ENCODE results near the gene RAB11FIP4.

Gene RAB11FIP4

GRCh38 chr17:31559584-31560501 is 168.4 kb downstream of the RAB11FIP4 start:
- TF ChIP-seq CTCF (IDR thresholded peaks at IDR 0.05): no peak
- Histone ChIP-seq H3K27ac (peak overlapping the region; percentile 82), H3K4me1 (ENCODE audit: control insufficient read depth in 1 of 2, insufficient read depth in 1 of 2, low read depth in 1 of 2, low read length in 1 of 2) (peaks cover 48 to 55% of the 10 kb centered on the region in 2 experiments)

GRCh38 chr17:31560616-31561235 is 169.3 kb downstream of the RAB11FIP4 start:
- no peaks in the 10 kb centered on the region for H3K9me3 ChIP-seq

More at GRCh38 chr17:31559584-31560501, 168.4 kb downstream of the RAB11FIP4 start:
- no peaks in the 10 kb centered on the region for H3K36me3 ChIP-seq
- H3K4me3 ChIP-seq (ENCODE audit: low read depth in 1 of 2, low read length in 1 of 2): peak overlapping the region; percentile 72 to 81
- H3K9me3 ChIP-seq: no peaks in the 10 kb centered on the region
- no peaks in the 10 kb centered on the region for H3K27me3 ChIP-seq

GRCh38 chr17:31561469-31562375 is 170.2 kb downstream of the RAB11FIP4 start:
- TF ChIP-seq CTCF (IDR thresholded peaks at IDR 0.05): no peak
- no peaks in the 10 kb centered on the region for H3K9me3 ChIP-seq
- H3K4me3 ChIP-seq (ENCODE audit: low read depth in 1 of 2, low read length in 1 of 2): no peak overlapping the region
- H3K27ac ChIP-seq: peak overlapping the region; percentile 64
- H3K36me3 ChIP-seq: no peaks in the 10 kb centered on the region
- H3K27me3 ChIP-seq: no peaks in the 10 kb centered on the region
- H3K4me1 ChIP-seq (ENCODE audit: control insufficient read depth in 1 of 2, insufficient read depth in 1 of 2, low read depth in 1 of 2, low read length in 1 of 2): peaks cover 65 to 66% of the 10 kb centered on the region in 2 experiments

More at GRCh38 chr17:31560616-31561235, 169.3 kb downstream of the RAB11FIP4 start:
- Histone ChIP-seq H3K27me3 (no peaks in the 10 kb centered on the region), H3K36me3 (no peaks in the 10 kb centered on the region), H3K27ac (peak overlapping the region; percentile 64), H3K4me3 (ENCODE audit: low read depth in 1 of 2, low read length in 1 of 2) (peak overlapping the region; percentile 72 to 81), H3K4me1 (ENCODE audit: control insufficient read depth in 1 of 2, insufficient read depth in 1 of 2, low read depth in 1 of 2, low read length in 1 of 2) (peaks cover 57 to 64% of the 10 kb centered on the region in 2 experiments)
- no peak for TF ChIP-seq CTCF (IDR thresholded peaks at IDR 0.05)

- Histone ChIP-seq H3K9me3 (no peaks in the 10 kb centered on the region), H3K36me3 (no peaks in the 10 kb centered on the region), H3K27ac (peak overlapping the region; percentile 64), H3K4me1 (ENCODE audit: control insufficient read depth in 1 of 2, insufficient read depth in 1 of 2, low read depth in 1 of 2, low read length in 1 of 2) (peaks cover 69 to 71% of the 10 kb centered on the region in 2 experiments), H3K4me3 (ENCODE audit: low read depth in 1 of 2, low read length in 1 of 2) (no peak overlapping the region), H3K27me3 (no peaks in the 10 kb centered on the region)
- no peak for TF ChIP-seq CTCF (IDR thresholded peaks at IDR 0.05)
Measured at GRCh38 chr17:31562376-31562840, 170.9 kb downstream of the RAB11FIP4 start.

GRCh38 chr17:31564291-31564690 is 172.8 kb downstream of the RAB11FIP4 start:
- Histone ChIP-seq H3K27ac (peak overlapping the region; percentile 47), H3K36me3 (no peaks in the 10 kb centered on the region), H3K27me3 (no peaks in the 10 kb centered on the region), H3K9me3 (no peaks in the 10 kb centered on the region), H3K4me1 (ENCODE audit: control insufficient read depth in 1 of 2, insufficient read depth in 1 of 2, low read depth in 1 of 2, low read length in 1 of 2) (peaks cover 81 to 86% of the 10 kb centered on the region in 2 experiments), H3K4me3 (ENCODE audit: low read depth in 1 of 2, low read length in 1 of 2) (no peak overlapping the region)
- TF ChIP-seq CTCF (IDR thresholded peaks at IDR 0.05): no peak

Data from neutrophil (primary cell).